RWPE1 (cell line): ENCODE results near the gene ARHGAP12.

Experiments used
- CTCF ChIA-PET: fragments of 350-600 bp; sonication (Branson Sonifier 250); formaldehyde crosslinking; extraction: SDS; loops from one replicate; lab custom pipeline; 2021; lab: Yijun Ruan, JAX
- POLR2A ChIA-PET: fragments of 400-600 bp; formaldehyde crosslinking; extraction: SDS; loops from one replicate; lab custom pipeline; 2020; ENCODE audit warnings: antibody characterized with exemption; ENCODE audit not compliant: low non-redundant PET; lab: Yijun Ruan, JAX
- DNase-seq: peaks from one replicate; pipeline ENCODE4 v3.0.0; 2012; ENCODE audit warnings: low spot score
- H3K27ac ChIP-seq: fragments of 450-650 bp; 2 replicates; pipeline ENCODE4 v1.5.1; 2017
- TF ChIP-seq, protein P1 (sequence below): fragments of 450-650 bp; conservative IDR thresholded peaks from 2 replicates; pipeline ENCODE4 v1.5.1; 2017; ENCODE audit warnings: low read depth, mild to moderate bottlenecking

ARHGAP12 gene

GRCh38 chr10:31789555-31789954, 139.1 kb downstream of the ARHGAP12 start:
- TF ChIP-seq, protein P1, sequence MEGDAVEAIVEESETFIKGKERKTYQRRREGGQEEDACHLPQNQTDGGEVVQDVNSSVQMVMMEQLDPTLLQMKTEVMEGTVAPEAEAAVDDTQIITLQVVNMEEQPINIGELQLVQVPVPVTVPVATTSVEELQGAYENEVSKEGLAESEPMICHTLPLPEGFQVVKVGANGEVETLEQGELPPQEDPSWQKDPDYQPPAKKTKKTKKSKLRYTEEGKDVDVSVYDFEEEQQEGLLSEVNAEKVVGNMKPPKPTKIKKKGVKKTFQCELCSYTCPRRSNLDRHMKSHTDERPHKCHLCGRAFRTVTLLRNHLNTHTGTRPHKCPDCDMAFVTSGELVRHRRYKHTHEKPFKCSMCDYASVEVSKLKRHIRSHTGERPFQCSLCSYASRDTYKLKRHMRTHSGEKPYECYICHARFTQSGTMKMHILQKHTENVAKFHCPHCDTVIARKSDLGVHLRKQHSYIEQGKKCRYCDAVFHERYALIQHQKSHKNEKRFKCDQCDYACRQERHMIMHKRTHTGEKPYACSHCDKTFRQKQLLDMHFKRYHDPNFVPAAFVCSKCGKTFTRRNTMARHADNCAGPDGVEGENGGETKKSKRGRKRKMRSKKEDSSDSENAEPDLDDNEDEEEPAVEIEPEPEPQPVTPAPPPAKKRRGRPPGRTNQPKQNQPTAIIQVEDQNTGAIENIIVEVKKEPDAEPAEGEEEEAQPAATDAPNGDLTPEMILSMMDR = no peak
- ChIA-PET POLR2A (no interaction called here), CTCF (no interaction called here)
- DNase-seq = no peak
- H3K27ac ChIP-seq = no peak overlapping the region

DNA sequence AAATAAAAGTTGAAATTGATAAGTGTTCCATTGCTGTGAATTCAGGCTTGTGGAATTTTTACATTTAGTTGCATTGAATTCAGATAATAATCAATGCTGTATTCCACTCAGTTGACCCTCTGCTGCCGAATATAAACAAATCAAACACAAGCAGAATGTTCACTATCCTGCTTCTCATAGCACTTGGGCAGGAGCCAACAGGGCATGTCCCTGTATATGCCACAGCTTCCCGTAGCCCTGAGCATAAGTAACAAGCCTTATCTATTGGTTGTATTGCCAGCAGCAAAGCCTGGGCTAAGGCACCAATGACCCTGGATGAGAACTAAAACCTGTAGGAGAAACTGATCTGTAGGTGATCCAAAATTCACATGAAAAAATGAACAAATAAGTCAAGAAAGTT, 145.9 kb downstream of the ARHGAP12 start:
- no peak overlapping the region for H3K27ac ChIP-seq
- ChIA-PET POLR2A (no interaction called here), CTCF (interaction anchor here (0.5 kb wide), 1 partner anchor 1056 kb away, joined by 3 read pairs; no protein-coding TSS in a partner anchor)
- DNase-seq = no peak
- TF ChIP-seq, protein P1 = no peak

DNA sequence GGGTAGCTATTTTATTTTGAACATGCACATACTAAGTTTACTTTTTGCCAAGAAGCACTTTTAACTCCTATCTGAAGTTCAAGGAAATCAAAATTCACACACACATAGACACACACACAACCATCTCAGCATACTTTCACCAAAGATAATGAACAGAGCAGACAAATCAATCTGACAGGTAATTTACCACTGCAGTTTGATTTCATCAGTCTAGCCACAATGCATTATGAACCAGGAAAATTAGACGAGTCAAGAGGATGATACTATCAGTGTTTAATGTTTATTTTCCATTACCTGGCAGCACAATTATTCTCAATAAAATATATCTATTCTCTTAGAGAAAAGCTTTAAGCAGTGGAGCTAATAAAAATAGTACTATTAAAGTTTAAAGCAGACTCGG, 147.9 kb downstream of the ARHGAP12 start:
- no peak overlapping the region for H3K27ac ChIP-seq
- ChIA-PET POLR2A (no interaction called here), CTCF (no interaction called here)
- TF ChIP-seq, protein P1 = no peak
- DNase-seq = no peak

DNA sequence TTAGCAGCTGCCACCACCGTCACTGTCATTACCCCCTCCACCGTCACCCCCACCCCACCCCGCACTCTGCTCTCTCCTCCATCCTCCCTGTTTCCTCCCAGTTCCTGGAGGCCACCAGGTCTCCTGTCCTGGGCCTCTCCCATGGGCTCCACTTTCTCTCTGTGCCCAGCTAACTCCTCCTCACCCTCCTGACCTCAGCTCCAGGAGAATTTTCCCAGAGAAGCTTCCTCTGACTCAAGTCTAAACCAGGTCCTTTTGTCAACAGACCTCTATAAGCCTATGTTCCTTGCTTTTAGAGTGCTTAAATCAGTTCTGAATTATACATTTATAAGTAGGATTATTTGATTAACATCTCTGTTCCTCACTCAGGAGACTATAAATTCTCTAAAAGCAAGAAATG, 150.0 kb downstream of the ARHGAP12 start:
- CTCF ChIA-PET = no interaction called here
- TF ChIP-seq, protein P1 = no peak
- H3K27ac ChIP-seq = no peak overlapping the region
- POLR2A ChIA-PET = no interaction called here
- DNase-seq = no peak

- POLR2A ChIA-PET = no interaction called here
- CTCF ChIA-PET = no interaction called here
Observed at GRCh38 chr10:31776159-31776558, 152.5 kb downstream of the ARHGAP12 start.

GRCh38 chr10:31774928-31775650, 153.5 kb downstream of the ARHGAP12 start:
- TF ChIP-seq, protein P1 = no peak
- CTCF ChIA-PET = interaction anchor here (1.2 kb wide), 1 partner anchor 18 kb away, joined by 3 read pairs; no protein-coding TSS in a partner anchor
- no peak overlapping the region for H3K27ac ChIP-seq
- POLR2A ChIA-PET = no interaction called here
- no peak for DNase-seq

More at GRCh38 chr10:31776159-31776558, 152.5 kb downstream of the ARHGAP12 start:
- H3K27ac ChIP-seq = no peak overlapping the region
- no peak for DNase-seq
- TF ChIP-seq, protein P1 = no peak
